ENCODE results near the gene CASKIN2. TPM values are rescaled to one million over a fixed set of nuclear protein-coding genes. Genes with fewer than 3 reads are reported as not detected.
A peak's percentile ranks its signal among the peaks of the same experiment; 100 is the strongest.

Gene CASKIN2
- polyA plus RNA-seq, 3 donors = 0.33 TPM; not detected in 2

DNA sequence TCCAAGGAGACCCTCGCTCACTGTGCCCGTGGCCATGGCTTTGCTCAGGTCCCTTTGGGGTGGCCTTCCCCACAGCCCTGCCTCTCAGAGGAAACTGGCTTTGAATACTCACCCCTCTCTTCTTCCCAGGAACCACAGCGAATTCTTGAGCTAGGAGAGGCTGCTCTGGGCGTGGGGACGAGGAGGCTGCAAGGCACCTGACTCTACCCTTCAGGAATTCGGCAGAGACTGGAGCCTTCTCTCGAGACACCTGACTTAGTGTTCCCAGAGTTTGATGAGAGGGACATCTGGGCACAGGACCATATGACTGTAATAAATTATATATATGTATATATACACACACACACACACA, 16.4 kb upstream of the CASKIN2 start:
- H3K4me1 Mint-ChIP-seq = peaks cover 10% of the 10 kb centered on the region
- H3K9me3 Mint-ChIP-seq = peaks cover 0 to under 1% (median 0%) of the 10 kb centered on the region in 7 donors
- no peak for DNase-seq
- H3K27me3 Mint-ChIP-seq (ENCODE audit: low read depth in 3 of 3) = peaks cover 7 to 17% (median 14%) of the 10 kb centered on the region in 3 donors
- Histone ChIP-seq H3K4me3 (replicated peaks in 1 of 3; ENCODE audit: low read depth in 2 of 3, low read length in 3 of 3) (no peak overlapping the region), H3K27ac (ENCODE audit: low read depth in 1 of 2, low read length in 2 of 2) (no peak overlapping the region), H3K4me1 (ENCODE audit: control insufficient read depth in 1 of 2, insufficient read depth in 2 of 2, low read length in 2 of 2) (peaks cover 0 to 1% of the 10 kb centered on the region in 2 donors), H3K27me3 (ENCODE audit: control insufficient read depth in 2 of 2, insufficient read depth in 2 of 2, low read length in 2 of 2) (peaks cover under 1 to 7% of the 10 kb centered on the region in 2 donors), H3K4me2 (replicated peaks; ENCODE audit: extremely low read depth, low read length, poor library complexity, severe bottlenecking) (no peak overlapping the region), H3K9me3 (replicated peaks in 1 of 2; ENCODE audit: control insufficient read depth in 1 of 2, insufficient read depth in 1 of 2, low read length in 2 of 2) (no peaks in the 10 kb centered on the region), H4K20me1 (ENCODE audit: insufficient read depth, low read length) (no peaks in the 10 kb centered on the region), H3K9ac (ENCODE audit: insufficient read depth, low read length, poor library complexity, severe bottlenecking) (no peak overlapping the region), H3K79me2 (ENCODE audit: insufficient read depth, low read length) (no peaks in the 10 kb centered on the region), H3K36me3 (replicated peaks in 1 of 2; ENCODE audit: control insufficient read depth in 1 of 2, insufficient read depth in 2 of 2, low read length in 2 of 2) (no peaks in the 10 kb centered on the region), H2AFZ (ENCODE audit: insufficient read depth, low read depth, low read length, poor library complexity, severe bottlenecking) (no peak overlapping the region)
- 100% methylated on average over 2 of the region's 7 CpGs for WGBS (ENCODE audit: insufficient coverage)
- peaks cover 0 to 2% of the 10 kb centered on the region in 2 donors for H3K36me3 Mint-ChIP-seq
- intact Hi-C loops (cut with micrococcal nuclease) = no loop called here
- TF ChIP-seq, protein P1, sequence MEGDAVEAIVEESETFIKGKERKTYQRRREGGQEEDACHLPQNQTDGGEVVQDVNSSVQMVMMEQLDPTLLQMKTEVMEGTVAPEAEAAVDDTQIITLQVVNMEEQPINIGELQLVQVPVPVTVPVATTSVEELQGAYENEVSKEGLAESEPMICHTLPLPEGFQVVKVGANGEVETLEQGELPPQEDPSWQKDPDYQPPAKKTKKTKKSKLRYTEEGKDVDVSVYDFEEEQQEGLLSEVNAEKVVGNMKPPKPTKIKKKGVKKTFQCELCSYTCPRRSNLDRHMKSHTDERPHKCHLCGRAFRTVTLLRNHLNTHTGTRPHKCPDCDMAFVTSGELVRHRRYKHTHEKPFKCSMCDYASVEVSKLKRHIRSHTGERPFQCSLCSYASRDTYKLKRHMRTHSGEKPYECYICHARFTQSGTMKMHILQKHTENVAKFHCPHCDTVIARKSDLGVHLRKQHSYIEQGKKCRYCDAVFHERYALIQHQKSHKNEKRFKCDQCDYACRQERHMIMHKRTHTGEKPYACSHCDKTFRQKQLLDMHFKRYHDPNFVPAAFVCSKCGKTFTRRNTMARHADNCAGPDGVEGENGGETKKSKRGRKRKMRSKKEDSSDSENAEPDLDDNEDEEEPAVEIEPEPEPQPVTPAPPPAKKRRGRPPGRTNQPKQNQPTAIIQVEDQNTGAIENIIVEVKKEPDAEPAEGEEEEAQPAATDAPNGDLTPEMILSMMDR (IDR thresholded peaks at IDR 0.05) = no peak
- no peak overlapping the region for H3K27ac Mint-ChIP-seq
- no peak overlapping the region for H3K4me3 Mint-ChIP-seq

DNA sequence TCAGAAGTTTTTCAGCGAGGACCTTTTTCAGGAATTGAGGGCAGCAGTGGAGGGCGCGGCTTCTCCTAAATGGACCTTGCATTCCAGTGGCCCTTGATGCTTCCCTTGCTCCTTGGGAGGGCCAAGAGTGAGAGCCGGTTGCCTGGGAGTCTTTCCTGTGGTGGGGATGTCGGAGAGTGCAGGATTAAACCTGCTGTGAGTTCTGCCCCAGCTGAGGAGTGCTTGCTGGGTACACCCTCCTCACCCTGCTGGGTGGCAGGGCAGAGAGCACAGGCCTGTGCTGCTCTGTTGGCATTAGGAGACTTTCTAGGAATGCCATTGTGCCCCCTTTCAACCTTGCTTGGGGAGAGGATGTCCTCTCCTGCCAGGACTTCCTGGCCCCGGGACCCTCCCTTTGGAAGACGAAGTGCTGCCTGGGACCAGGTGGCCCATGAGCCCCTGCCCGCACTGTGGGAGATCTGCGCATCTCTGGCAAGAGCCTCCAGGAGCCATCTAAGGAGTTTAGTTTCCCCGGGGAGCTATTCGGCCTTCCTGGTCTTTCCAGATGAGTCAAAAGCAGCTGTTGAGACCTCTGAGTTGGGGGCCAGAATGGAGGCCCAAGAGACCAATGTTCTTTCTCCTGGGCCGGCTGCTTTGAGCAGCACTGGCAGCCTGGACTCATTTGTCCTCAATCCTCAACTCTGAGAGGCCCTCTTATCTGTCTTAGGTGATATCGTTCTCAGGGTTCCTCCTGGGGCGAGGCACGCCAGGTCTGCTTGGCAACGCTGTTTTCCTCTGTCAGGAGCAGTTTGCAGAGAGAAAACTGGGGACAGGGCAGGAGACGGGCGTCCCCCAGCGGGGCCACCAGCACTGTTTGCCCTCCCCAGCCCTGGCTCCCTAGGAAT, 15.7 kb upstream of the CASKIN2 start:
- Histone ChIP-seq H2AFZ (ENCODE audit: insufficient read depth, low read depth, low read length, poor library complexity, severe bottlenecking) (no peak overlapping the region), H3K9me3 (replicated peaks in 1 of 2; ENCODE audit: control insufficient read depth in 1 of 2, insufficient read depth in 1 of 2, low read length in 2 of 2) (no peaks in the 10 kb centered on the region), H3K4me1 (ENCODE audit: control insufficient read depth in 1 of 2, insufficient read depth in 2 of 2, low read length in 2 of 2) (peaks cover 6 to 7% of the 10 kb centered on the region in 2 donors), H3K9ac (ENCODE audit: insufficient read depth, low read length, poor library complexity, severe bottlenecking) (no peak overlapping the region), H3K27me3 (ENCODE audit: control insufficient read depth in 2 of 2, insufficient read depth in 2 of 2, low read length in 2 of 2) (peaks cover 5 to 13% of the 10 kb centered on the region in 2 donors), H3K4me3 (replicated peaks in 1 of 3; ENCODE audit: low read depth in 2 of 3, low read length in 3 of 3) (no peak overlapping the region), H3K27ac (ENCODE audit: low read depth in 1 of 2, low read length in 2 of 2) (no peak overlapping the region), H4K20me1 (ENCODE audit: insufficient read depth, low read length) (no peaks in the 10 kb centered on the region), H3K4me2 (replicated peaks; ENCODE audit: extremely low read depth, low read length, poor library complexity, severe bottlenecking) (no peak overlapping the region), H3K79me2 (ENCODE audit: insufficient read depth, low read length) (no peaks in the 10 kb centered on the region), H3K36me3 (replicated peaks in 1 of 2; ENCODE audit: control insufficient read depth in 1 of 2, insufficient read depth in 2 of 2, low read length in 2 of 2) (no peaks in the 10 kb centered on the region)
- no peak for DNase-seq
- peaks cover 16% of the 10 kb centered on the region for H3K4me1 Mint-ChIP-seq
- peaks cover 0 to 6% (median 0%) of the 10 kb centered on the region in 7 donors for H3K9me3 Mint-ChIP-seq
- intact Hi-C loops (cut with micrococcal nuclease) = no loop called here
- H3K36me3 Mint-ChIP-seq = peaks cover 2 to 5% of the 10 kb centered on the region in 2 donors
- peaks cover 13 to 24% (median 20%) of the 10 kb centered on the region in 3 donors for H3K27me3 Mint-ChIP-seq (ENCODE audit: low read depth in 3 of 3)
- WGBS (ENCODE audit: insufficient coverage) = 93% methylated on average over 16 of the region's 19 CpGs
- H3K27ac Mint-ChIP-seq = peak overlapping the region in 2 of 7 donors; percentile 66
- no peak overlapping the region for H3K4me3 Mint-ChIP-seq
- TF ChIP-seq, protein P1 (IDR thresholded peaks at IDR 0.05) = no peak

Data from CD14-positive monocyte (primary cell).